Brain microvascular endothelial cell (primary cell): ENCODE data around the gene VAMP4.

ENCODE experiments used
- DNase-seq: peaks from one replicate; pipeline ENCODE4 v3.0.0-alpha.2; 2020
- H3K27ac ChIP-seq: fragments of 250-450 bp; sonication (Bioruptor Pico); 2 replicates; pipeline ENCODE4 v1.5.1; 2020; ENCODE audit warnings: mild to moderate bottlenecking, moderate library complexity
- H3K27me3 ChIP-seq: fragments of 250-450 bp; sonication (Bioruptor Pico); replicated peaks from 2 replicates; pipeline ENCODE4 v1.5.1; 2020; ENCODE audit warnings: mild to moderate bottlenecking
- H3K36me3 ChIP-seq: fragments of 250-450 bp; sonication (Bioruptor Pico); replicated peaks from 2 replicates; pipeline ENCODE4 v1.5.1; 2020; ENCODE audit warnings: mild to moderate bottlenecking
- H3K4me3 ChIP-seq: 2 replicates; pipeline ENCODE4 v1.5.1; 2011; ENCODE audit warnings: low read depth, mild to moderate bottlenecking, control low read depth, low read length, moderate library complexity
- in situ Hi-C: cut with HindIII; loops from 2 replicates; pipeline ENCODE4 v1.10.0; 2017; ENCODE audit warnings: low sequenced_read_pairs, low pct_ligation_motif_present
- TF ChIP-seq, protein P1 (sequence below): IDR thresholded peaks from 2 replicates; pipeline ENCODE4 v1.5.1; 2011; ENCODE audit warnings: low read depth, mild to moderate bottlenecking, moderate library complexity, low read length, control low read depth, inconsistent platforms; ENCODE audit errors: missing control alignments

Gene VAMP4

GRCh38 chr1:171718848-171719247, 23.0 kb downstream of the VAMP4 start:
- peaks cover 4% of the 10 kb centered on the region for H3K36me3 ChIP-seq
- no peak for DNase-seq
- H3K4me3 ChIP-seq: no peak overlapping the region
- TF ChIP-seq, protein P1, sequence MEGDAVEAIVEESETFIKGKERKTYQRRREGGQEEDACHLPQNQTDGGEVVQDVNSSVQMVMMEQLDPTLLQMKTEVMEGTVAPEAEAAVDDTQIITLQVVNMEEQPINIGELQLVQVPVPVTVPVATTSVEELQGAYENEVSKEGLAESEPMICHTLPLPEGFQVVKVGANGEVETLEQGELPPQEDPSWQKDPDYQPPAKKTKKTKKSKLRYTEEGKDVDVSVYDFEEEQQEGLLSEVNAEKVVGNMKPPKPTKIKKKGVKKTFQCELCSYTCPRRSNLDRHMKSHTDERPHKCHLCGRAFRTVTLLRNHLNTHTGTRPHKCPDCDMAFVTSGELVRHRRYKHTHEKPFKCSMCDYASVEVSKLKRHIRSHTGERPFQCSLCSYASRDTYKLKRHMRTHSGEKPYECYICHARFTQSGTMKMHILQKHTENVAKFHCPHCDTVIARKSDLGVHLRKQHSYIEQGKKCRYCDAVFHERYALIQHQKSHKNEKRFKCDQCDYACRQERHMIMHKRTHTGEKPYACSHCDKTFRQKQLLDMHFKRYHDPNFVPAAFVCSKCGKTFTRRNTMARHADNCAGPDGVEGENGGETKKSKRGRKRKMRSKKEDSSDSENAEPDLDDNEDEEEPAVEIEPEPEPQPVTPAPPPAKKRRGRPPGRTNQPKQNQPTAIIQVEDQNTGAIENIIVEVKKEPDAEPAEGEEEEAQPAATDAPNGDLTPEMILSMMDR: no peak
- no peak overlapping the region for H3K27ac ChIP-seq
- H3K27me3 ChIP-seq: no peaks in the 10 kb centered on the region
- in situ Hi-C loops: no loop called here

DNA sequence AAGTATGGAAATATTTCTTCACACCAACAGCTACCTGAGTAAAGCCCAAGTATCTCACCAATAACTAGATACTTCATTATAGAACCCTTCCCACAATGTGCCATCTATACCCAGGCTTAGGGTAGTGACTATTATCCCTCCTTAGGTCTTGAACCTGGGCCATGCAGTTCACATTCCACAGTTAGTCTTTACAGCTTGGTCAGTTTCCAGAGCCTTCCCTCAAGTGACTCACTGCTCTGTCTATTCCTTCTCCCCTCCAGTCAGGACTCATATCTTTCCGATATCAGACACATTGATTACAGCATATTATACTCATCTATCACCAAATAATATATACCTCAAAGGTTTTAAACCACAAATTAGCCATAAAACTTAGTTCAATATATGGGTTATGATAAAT, 23.6 kb downstream of the VAMP4 start:
- Histone ChIP-seq H3K27me3 (no peaks in the 10 kb centered on the region), H3K4me3 (no peak overlapping the region), H3K36me3 (peaks cover 4% of the 10 kb centered on the region), H3K27ac (no peak overlapping the region)
- TF ChIP-seq, protein P1: no peak
- DNase-seq: peak; percentile 14
- in situ Hi-C loops: no loop called here

DNA sequence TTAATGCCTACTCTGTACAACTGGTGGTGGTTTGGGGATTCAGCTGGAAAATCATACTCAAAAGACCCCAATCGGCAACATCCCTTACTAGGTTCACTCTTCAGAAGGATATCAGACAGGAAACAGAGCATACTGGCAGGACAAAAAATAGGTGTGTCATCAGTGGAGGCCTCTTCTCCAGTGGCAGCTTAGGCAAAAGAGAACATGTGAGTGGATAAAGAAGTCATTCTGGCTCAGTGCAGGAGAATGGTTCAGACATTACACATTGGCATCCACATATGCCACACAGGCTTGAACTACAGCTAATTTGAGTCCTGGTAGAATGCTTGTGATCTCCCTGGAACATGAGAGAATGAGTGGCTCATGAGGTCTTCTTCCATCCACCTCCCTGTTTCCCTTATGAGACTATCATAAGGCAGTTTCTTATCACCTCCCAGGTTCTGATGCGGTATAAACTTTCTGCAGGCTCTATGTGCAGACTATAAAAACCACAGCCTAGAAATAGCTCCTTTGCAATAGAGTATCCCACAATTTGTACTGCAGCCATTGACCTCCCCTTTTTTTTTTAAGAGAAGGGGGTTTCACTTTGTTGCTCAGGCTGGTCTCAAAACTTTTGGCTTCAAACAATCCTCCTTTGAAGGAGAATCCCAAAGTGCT, 24.7 kb downstream of the VAMP4 start:
- no peak for DNase-seq
- in situ Hi-C loops: no loop called here
- Histone ChIP-seq H3K4me3 (no peak overlapping the region), H3K27me3 (no peaks in the 10 kb centered on the region), H3K27ac (no peak overlapping the region), H3K36me3 (peaks cover 4% of the 10 kb centered on the region)
- TF ChIP-seq, protein P1: no peak

DNA sequence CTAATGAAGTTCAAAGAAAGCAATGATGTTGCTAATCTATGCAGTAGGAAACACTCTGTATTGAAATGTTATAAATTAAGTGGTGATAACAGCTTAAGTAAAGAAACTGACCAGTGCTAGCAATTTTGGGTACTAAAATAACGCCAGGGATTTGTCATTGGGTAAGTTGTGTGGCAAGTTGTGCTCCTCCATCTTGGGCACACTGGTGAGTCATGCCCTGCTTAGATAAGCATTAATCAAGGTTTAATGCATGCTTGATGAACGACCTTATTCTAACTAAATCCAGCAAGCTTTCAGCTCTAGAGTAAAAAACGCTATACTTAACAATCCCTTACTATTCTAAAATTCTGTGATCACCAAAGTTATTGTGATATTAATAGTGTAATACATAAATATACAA, 25.2 kb downstream of the VAMP4 start:
- Histone ChIP-seq H3K36me3 (peaks cover 4% of the 10 kb centered on the region), H3K4me3 (no peak overlapping the region), H3K27ac (no peak overlapping the region), H3K27me3 (no peaks in the 10 kb centered on the region)
- in situ Hi-C loops: no loop called here
- TF ChIP-seq, protein P1: no peak
- DNase-seq: peak; percentile 7

GRCh38 chr1:171715813-171716251, 26.0 kb downstream of the VAMP4 start:
- TF ChIP-seq, protein P1: peak; percentile 40
- H3K4me3 ChIP-seq: no peak overlapping the region
- in situ Hi-C loops: no loop called here
- H3K36me3 ChIP-seq: peaks cover 4% of the 10 kb centered on the region
- H3K27ac ChIP-seq: no peak overlapping the region
- DNase-seq: no peak
- no peaks in the 10 kb centered on the region for H3K27me3 ChIP-seq

- DNase-seq: no peak
- Histone ChIP-seq H3K27me3 (no peaks in the 10 kb centered on the region), H3K36me3 (peaks cover 7% of the 10 kb centered on the region), H3K4me3 (no peak overlapping the region), H3K27ac (no peak overlapping the region)
- TF ChIP-seq, protein P1: no peak
- in situ Hi-C loops: no loop called here
These were observed 29.5 kb downstream of the VAMP4 start for GRCh38 chr1:171712341-171712740.
